GM13976 (cell line): ENCODE results near the gene CIB4.

Source experiments
- DNase-seq: peaks from one replicate; pipeline ENCODE4 v3.0.0; 2012; ENCODE audit warnings: low spot score
- CTCF ChIP-seq: IDR thresholded peaks from 2 replicates; pipeline ENCODE4 v1.5.1; 2012; ENCODE audit warnings: borderline replicate concordance, mild to moderate bottlenecking; ENCODE audit not compliant: insufficient read depth; ENCODE audit errors: extremely low read depth, missing control alignments, control extremely low read depth
- in situ Hi-C: fragments of 300-500 bp; cut with MboI; formaldehyde crosslinking; loops from one replicate; pipeline ENCODE4 v1.12.0; 2022; ENCODE audit warnings: low sequenced_read_pairs, mixed read lengths, inconsistent platforms; ENCODE audit not compliant: unreplicated experiment

CIB4 gene

DNA sequence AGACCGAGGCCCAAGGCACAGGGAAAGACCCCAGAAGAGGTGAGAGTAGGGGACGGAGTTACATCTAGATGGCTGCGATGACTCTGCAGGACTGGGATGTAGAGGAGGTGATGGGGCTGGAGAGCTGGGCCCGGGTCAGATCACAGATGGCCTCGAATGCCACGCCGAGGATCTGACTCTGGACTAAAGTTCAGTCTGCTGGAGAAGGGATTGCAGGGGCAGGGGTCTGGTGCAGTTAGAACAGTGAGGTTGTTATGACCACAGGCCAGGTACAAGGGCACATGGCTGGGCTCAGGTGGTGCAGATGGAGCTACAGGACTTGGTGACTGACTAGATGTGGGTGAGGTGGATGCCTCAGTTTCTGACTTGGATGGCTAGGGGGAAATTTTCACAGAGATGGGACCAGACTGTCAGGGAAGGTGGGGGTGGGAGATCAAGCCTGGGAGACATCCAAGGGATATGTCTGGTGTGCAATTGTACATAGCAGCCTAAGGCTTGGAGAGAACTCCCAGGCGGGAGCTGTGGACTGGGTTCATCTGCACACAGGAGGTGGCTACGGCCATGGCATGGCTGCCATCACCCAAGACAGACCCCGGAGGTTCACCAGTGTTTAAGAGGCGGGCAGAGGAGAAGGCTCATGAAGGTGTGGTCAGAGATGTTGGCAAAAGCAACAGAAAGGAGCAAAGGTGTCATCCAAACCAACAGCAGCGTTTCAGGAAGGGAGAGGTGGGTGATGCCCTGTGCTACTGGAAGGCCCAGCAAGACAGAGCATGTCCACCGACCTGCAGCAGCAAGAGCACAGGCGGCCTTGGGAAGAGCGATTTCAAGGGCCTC is 66.9 kb downstream of the CIB4 start:
- TF ChIP-seq CTCF: no peak
- no peak for DNase-seq
- in situ Hi-C loops: no loop called here

DNA sequence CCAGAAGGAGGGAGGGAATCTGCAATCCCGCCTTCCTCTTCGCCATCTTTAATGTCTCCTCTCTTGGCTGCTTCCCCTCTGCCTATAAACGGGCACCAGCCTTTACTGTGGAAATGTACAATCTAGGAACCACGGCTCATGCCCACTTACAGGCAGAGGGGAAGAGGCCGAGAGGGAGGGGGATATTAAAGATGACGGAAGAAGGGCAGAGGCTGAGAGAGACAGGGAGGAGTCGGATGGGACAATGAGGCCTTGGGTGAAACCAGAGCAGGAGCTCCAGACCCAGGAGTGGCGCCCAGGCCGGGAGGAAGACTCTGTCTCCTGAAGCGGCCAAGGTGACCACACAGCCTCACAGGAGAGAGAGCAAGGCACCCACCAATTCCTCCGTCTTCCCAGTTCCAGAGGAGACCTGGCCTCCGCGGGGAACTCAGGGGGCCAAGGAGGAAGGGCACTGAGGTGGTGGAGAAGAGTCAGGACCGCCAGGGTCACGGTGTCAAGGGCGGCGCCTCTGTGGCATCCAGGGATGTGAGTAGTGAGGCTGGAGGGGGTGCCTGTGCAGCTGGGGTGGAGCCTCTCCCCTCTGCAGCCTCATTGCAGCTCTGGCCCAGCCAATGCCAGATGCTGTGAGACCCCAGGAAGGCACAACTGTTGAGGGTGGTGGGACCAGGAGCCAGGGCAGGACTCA is 67.8 kb downstream of the CIB4 start:
- no peak for DNase-seq
- in situ Hi-C loops: no loop called here
- no peak for TF ChIP-seq CTCF

GRCh38 chr2:26572591-26572990 is 68.6 kb downstream of the CIB4 start:
- in situ Hi-C loops: no loop called here
- no peak for TF ChIP-seq CTCF
- DNase-seq: no peak

- no peak for DNase-seq
- in situ Hi-C loops: no loop called here
- no peak for TF ChIP-seq CTCF
Observed at GRCh38 chr2:26571316-26571715, 69.8 kb downstream of the CIB4 start.

- no peak for TF ChIP-seq CTCF
- in situ Hi-C loops: no loop called here
- no peak for DNase-seq
Observed at GRCh38 chr2:26570083-26570430, 71.1 kb downstream of the CIB4 start.

GRCh38 chr2:26569216-26570082 is 71.7 kb downstream of the CIB4 start:
- no peak for TF ChIP-seq CTCF
- no peak for DNase-seq
- in situ Hi-C loops: no loop called here
